ENCODE data around the gene STXBP1. TPM values are rescaled to one million over a fixed set of nuclear protein-coding genes. Genes with fewer than 3 reads are reported as not detected.

STXBP1 gene
- total and polyA plus RNA-seq, 2 experiments from 2014 or later = 48.6 to 50.4 TPM

DNA sequence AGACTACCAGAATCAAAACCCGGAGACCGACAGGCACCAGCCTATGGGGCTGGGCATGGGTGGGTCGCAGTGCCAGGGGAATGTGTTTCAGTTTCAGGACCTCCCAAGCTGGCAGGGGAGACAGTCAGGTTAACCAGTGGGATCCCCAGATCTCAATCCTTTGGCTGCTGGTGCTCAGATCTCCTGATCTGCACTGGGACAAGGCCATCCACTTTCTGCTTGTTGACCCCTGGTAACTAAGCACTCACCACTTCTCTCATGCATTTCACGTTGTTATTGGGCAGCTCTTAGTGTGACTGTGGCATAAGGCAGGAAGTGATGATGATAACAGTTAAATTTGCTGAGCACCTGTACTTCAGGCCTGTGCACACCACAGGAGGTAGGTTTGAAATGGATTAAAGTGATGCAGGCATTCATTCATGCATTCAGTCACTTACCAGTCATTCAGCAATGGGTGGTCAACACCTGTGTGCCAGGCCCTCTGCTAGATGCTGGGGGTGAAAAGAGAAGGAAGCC is 42.1 kb upstream of the STXBP1 start (continued):
- TF ChIP-seq, protein P1, sequence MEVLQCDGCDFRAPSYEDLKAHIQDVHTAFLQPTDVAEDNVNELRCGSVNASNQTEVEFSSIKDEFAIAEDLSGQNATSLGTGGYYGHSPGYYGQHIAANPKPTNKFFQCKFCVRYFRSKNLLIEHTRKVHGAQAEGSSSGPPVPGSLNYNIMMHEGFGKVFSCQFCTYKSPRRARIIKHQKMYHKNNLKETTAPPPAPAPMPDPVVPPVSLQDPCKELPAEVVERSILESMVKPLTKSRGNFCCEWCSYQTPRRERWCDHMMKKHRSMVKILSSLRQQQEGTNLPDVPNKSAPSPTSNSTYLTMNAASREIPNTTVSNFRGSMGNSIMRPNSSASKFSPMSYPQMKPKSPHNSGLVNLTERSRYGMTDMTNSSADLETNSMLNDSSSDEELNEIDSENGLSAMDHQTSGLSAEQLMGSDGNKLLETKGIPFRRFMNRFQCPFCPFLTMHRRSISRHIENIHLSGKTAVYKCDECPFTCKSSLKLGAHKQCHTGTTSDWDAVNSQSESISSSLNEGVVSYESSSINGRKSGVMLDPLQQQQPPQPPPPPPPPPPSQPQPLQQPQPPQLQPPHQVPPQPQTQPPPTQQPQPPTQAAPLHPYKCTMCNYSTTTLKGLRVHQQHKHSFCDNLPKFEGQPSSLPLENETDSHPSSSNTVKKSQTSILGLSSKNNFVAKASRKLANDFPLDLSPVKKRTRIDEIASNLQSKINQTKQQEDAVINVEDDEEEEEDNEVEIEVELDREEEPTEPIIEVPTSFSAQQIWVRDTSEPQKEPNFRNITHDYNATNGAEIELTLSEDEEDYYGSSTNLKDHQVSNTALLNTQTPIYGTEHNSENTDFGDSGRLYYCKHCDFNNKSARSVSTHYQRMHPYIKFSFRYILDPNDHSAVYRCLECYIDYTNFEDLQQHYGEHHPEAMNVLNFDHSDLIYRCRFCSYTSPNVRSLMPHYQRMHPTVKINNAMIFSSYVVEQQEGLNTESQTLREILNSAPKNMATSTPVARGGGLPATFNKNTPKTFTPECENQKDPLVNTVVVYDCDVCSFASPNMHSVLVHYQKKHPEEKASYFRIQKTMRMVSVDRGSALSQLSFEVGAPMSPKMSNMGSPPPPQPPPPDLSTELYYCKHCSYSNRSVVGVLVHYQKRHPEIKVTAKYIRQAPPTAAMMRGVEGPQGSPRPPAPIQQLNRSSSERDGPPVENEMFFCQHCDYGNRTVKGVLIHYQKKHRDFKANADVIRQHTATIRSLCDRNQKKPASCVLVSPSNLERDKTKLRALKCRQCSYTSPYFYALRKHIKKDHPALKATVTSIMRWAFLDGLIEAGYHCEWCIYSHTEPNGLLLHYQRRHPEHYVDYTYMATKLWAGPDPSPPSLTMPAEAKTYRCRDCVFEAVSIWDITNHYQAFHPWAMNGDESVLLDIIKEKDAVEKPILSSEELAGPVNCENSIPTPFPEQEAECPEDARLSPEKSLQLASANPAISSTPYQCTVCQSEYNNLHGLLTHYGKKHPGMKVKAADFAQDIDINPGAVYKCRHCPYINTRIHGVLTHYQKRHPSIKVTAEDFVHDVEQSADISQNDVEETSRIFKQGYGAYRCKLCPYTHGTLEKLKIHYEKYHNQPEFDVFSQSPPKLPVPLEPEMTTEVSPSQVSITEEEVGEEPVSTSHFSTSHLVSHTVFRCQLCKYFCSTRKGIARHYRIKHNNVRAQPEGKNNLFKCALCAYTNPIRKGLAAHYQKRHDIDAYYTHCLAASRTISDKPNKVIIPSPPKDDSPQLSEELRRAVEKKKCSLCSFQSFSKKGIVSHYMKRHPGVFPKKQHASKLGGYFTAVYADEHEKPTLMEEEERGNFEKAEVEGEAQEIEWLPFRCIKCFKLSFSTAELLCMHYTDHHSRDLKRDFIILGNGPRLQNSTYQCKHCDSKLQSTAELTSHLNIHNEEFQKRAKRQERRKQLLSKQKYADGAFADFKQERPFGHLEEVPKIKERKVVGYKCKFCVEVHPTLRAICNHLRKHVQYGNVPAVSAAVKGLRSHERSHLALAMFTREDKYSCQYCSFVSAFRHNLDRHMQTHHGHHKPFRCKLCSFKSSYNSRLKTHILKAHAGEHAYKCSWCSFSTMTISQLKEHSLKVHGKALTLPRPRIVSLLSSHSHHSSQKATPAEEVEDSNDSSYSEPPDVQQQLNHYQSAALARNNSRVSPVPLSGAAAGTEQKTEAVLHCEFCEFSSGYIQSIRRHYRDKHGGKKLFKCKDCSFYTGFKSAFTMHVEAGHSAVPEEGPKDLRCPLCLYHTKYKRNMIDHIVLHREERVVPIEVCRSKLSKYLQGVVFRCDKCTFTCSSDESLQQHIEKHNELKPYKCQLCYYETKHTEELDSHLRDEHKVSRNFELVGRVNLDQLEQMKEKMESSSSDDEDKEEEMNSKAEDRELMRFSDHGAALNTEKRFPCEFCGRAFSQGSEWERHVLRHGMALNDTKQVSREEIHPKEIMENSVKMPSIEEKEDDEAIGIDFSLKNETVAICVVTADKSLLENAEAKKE (CRISPR knock-in tag; IDR thresholded peaks at IDR 0.05) = no peak
- no peak for TF ChIP-seq ZNF114 (CRISPR knock-in tag; IDR thresholded peaks at IDR 0.05)
- no peak for TF ChIP-seq CREB1 (CRISPR knock-in tag; IDR thresholded peaks at IDR 0.05; ENCODE audit: low read depth)
- TF ChIP-seq, protein P2, sequence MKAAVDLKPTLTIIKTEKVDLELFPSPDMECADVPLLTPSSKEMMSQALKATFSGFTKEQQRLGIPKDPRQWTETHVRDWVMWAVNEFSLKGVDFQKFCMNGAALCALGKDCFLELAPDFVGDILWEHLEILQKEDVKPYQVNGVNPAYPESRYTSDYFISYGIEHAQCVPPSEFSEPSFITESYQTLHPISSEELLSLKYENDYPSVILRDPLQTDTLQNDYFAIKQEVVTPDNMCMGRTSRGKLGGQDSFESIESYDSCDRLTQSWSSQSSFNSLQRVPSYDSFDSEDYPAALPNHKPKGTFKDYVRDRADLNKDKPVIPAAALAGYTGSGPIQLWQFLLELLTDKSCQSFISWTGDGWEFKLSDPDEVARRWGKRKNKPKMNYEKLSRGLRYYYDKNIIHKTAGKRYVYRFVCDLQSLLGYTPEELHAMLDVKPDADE (IDR thresholded peaks at IDR 0.05) = no peak
- TF ChIP-seq, protein P3, sequence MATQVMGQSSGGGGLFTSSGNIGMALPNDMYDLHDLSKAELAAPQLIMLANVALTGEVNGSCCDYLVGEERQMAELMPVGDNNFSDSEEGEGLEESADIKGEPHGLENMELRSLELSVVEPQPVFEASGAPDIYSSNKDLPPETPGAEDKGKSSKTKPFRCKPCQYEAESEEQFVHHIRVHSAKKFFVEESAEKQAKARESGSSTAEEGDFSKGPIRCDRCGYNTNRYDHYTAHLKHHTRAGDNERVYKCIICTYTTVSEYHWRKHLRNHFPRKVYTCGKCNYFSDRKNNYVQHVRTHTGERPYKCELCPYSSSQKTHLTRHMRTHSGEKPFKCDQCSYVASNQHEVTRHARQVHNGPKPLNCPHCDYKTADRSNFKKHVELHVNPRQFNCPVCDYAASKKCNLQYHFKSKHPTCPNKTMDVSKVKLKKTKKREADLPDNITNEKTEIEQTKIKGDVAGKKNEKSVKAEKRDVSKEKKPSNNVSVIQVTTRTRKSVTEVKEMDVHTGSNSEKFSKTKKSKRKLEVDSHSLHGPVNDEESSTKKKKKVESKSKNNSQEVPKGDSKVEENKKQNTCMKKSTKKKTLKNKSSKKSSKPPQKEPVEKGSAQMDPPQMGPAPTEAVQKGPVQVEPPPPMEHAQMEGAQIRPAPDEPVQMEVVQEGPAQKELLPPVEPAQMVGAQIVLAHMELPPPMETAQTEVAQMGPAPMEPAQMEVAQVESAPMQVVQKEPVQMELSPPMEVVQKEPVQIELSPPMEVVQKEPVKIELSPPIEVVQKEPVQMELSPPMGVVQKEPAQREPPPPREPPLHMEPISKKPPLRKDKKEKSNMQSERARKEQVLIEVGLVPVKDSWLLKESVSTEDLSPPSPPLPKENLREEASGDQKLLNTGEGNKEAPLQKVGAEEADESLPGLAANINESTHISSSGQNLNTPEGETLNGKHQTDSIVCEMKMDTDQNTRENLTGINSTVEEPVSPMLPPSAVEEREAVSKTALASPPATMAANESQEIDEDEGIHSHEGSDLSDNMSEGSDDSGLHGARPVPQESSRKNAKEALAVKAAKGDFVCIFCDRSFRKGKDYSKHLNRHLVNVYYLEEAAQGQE (IDR thresholded peaks at IDR 0.05; ENCODE audit: unreplicated experiment) = no peak
- TF ChIP-seq EZH2 (IDR thresholded peaks at IDR 0.05; ENCODE audit: low read depth, unreplicated experiment) = no peak
- TF ChIP-seq POLR2AphosphoS5 (IDR thresholded peaks at IDR 0.05; ENCODE audit: low read depth) = no peak
- TF ChIP-seq ZNF331 (CRISPR knock-in tag; IDR thresholded peaks at IDR 0.05; ENCODE audit: low read depth) = no peak
- TF ChIP-seq JUNB (IDR thresholded peaks at IDR 0.05; ENCODE audit: unreplicated experiment) = no peak

All from GM23338 (cell line).